Measurements from ENCODE around the gene RIPPLY3. TPM values are rescaled to one million over a fixed set of nuclear protein-coding genes. Genes with fewer than 3 reads are reported as not detected.

The RIPPLY3 gene
- polyA plus RNA-seq (2013, experiment 1 of 2), result 0.51 TPM
- 0.55 TPM for polyA plus RNA-seq (2013, experiment 2 of 2)

- Histone ChIP-seq H3K4me3 (ENCODE audit: low read length) (peak within 1 kb of the TSS; percentile 38), H3K4me1 (ENCODE audit: control insufficient read depth, low read depth, low read length) (no peaks in the 10 kb centered on the region), H3K56ac (ENCODE audit: low read length) (peak within 1 kb of the TSS; percentile 74), H3K9ac (ENCODE audit: low read length) (peak within 1 kb of the TSS; percentile 66), H3K27ac (ENCODE audit: low read depth, low read length) (no peak within 1 kb of the TSS), H3K4ac (ENCODE audit: low read depth, low read length) (peak within 1 kb of the TSS; percentile 27), H3K23ac (ENCODE audit: low read length) (no peak within 1 kb of the TSS), H3K36me3 (ENCODE audit: control insufficient read depth, insufficient read depth, low read length) (no peaks in the 10 kb centered on the region), H3K27me3 (ENCODE audit: insufficient read depth, low read length, poor library complexity) (peaks cover 5% of the 10 kb centered on the region), H4K5ac (ENCODE audit: low read length) (no peak within 1 kb of the TSS), H3K79me1 (ENCODE audit: low read length) (no peaks in the 10 kb centered on the region), H2AK5ac (ENCODE audit: low read length) (no peak within 1 kb of the TSS), H4K8ac (ENCODE audit: low read depth, low read length) (no peak within 1 kb of the TSS), H3K79me2 (ENCODE audit: control insufficient read depth, insufficient read depth, low read length) (no peaks in the 10 kb centered on the region), H2BK5ac (ENCODE audit: low read length) (no peak within 1 kb of the TSS), H3K18ac (ENCODE audit: low read length) (peak within 1 kb of the TSS; percentile 71), H2BK120ac (ENCODE audit: low read depth, low read length) (no peak within 1 kb of the TSS), H2BK15ac (replicated peaks; ENCODE audit: low read depth) (no peak within 1 kb of the TSS), H3K4me2 (ENCODE audit: low read length) (peak within 1 kb of the TSS; percentile 89)
- DNase-seq, result peak; percentile 54
- no CpG with 5 or more reads among the region's 87 CpGs for WGBS (ENCODE audit: extremely low coverage, insufficient coverage, low lambda C conversion rate)
Observed at GRCh38 chr21:37006486-37007291, at the start of gene RIPPLY3. Gene RIPPLY3 (plus strand): TSS chr21:37006702. CDS start chr21:37006773, 71 bp downstream.

- Histone ChIP-seq H3K56ac (ENCODE audit: low read length) (no peak overlapping the region), H3K36me3 (ENCODE audit: control insufficient read depth, insufficient read depth, low read length) (no peaks in the 10 kb centered on the region), H3K27me3 (ENCODE audit: insufficient read depth, low read length, poor library complexity) (no peaks in the 10 kb centered on the region), H3K18ac (ENCODE audit: low read length) (no peak overlapping the region), H3K27ac (ENCODE audit: low read depth, low read length) (no peak overlapping the region), H3K4ac (ENCODE audit: low read depth, low read length) (no peak overlapping the region), H3K4me3 (ENCODE audit: low read length) (no peak overlapping the region), H2BK15ac (replicated peaks; ENCODE audit: low read depth) (no peak overlapping the region), H3K4me1 (ENCODE audit: control insufficient read depth, low read depth, low read length) (no peaks in the 10 kb centered on the region), H4K8ac (ENCODE audit: low read depth, low read length) (no peak overlapping the region), H3K9ac (ENCODE audit: low read length) (no peak overlapping the region), H2BK5ac (ENCODE audit: low read length) (no peak overlapping the region), H4K5ac (ENCODE audit: low read length) (no peak overlapping the region), H3K79me1 (ENCODE audit: low read length) (no peaks in the 10 kb centered on the region), H3K4me2 (ENCODE audit: low read length) (no peak overlapping the region), H3K23ac (ENCODE audit: low read length) (no peak overlapping the region), H2BK120ac (ENCODE audit: low read depth, low read length) (no peak overlapping the region), H3K79me2 (ENCODE audit: control insufficient read depth, insufficient read depth, low read length) (no peaks in the 10 kb centered on the region), H2AK5ac (ENCODE audit: low read length) (no peak overlapping the region)
- no CpG with 5 or more reads among the region's 17 CpGs for WGBS (ENCODE audit: extremely low coverage, insufficient coverage, low lambda C conversion rate)
- peak; percentile 55 for DNase-seq
Observed at GRCh38 chr21:36959020-36959835, 47.3 kb upstream of the RIPPLY3 start.

- H3K23ac ChIP-seq (ENCODE audit: low read length), result no peak overlapping the region
- H3K4me1 ChIP-seq (ENCODE audit: control insufficient read depth, low read depth, low read length), result peaks cover 5% of the 10 kb centered on the region
- H3K36me3 ChIP-seq (ENCODE audit: control insufficient read depth, insufficient read depth, low read length), result no peaks in the 10 kb centered on the region
- no peaks in the 10 kb centered on the region for H3K27me3 ChIP-seq (ENCODE audit: insufficient read depth, low read length, poor library complexity)
- H3K4me3 ChIP-seq (ENCODE audit: low read length), result no peak overlapping the region
- H2BK15ac ChIP-seq (replicated peaks; ENCODE audit: low read depth), result no peak overlapping the region
- H3K56ac ChIP-seq (ENCODE audit: low read length), result no peak overlapping the region
- H4K8ac ChIP-seq (ENCODE audit: low read depth, low read length), result no peak overlapping the region
- no peak for DNase-seq
- H4K5ac ChIP-seq (ENCODE audit: low read length), result no peak overlapping the region
- no peak overlapping the region for H3K4ac ChIP-seq (ENCODE audit: low read depth, low read length)
- no CpG with 5 or more reads among the region's 8 CpGs for WGBS (ENCODE audit: extremely low coverage, insufficient coverage, low lambda C conversion rate)
- H3K9ac ChIP-seq (ENCODE audit: low read length), result no peak overlapping the region
- H3K79me1 ChIP-seq (ENCODE audit: low read length), result no peaks in the 10 kb centered on the region
- H3K4me2 ChIP-seq (ENCODE audit: low read length), result no peak overlapping the region
- H3K18ac ChIP-seq (ENCODE audit: low read length), result no peak overlapping the region
- H2AK5ac ChIP-seq (ENCODE audit: low read length), result no peak overlapping the region
- no peaks in the 10 kb centered on the region for H3K79me2 ChIP-seq (ENCODE audit: control insufficient read depth, insufficient read depth, low read length)
- H2BK120ac ChIP-seq (ENCODE audit: low read depth, low read length), result no peak overlapping the region
- no peak overlapping the region for H3K27ac ChIP-seq (ENCODE audit: low read depth, low read length)
- H2BK5ac ChIP-seq (ENCODE audit: low read length), result no peak overlapping the region
Observed at GRCh38 chr21:36960676-36961284, 45.7 kb upstream of the RIPPLY3 start.

- H2AK5ac ChIP-seq (ENCODE audit: low read length), result no peak overlapping the region
- peaks cover 6% of the 10 kb centered on the region for H3K4me1 ChIP-seq (ENCODE audit: control insufficient read depth, low read depth, low read length)
- no peak overlapping the region for H3K4me3 ChIP-seq (ENCODE audit: low read length)
Observed at GRCh38 chr21:36962098-36962780, 44.3 kb upstream of the RIPPLY3 start.

GRCh38 chr21:36964398-36964797, 42.1 kb upstream of the RIPPLY3 start:
- Histone ChIP-seq H2AK5ac (ENCODE audit: low read length) (no peak overlapping the region), H3K9ac (ENCODE audit: low read length) (no peak overlapping the region), H3K79me1 (ENCODE audit: low read length) (no peaks in the 10 kb centered on the region)

More at GRCh38 chr21:36962098-36962780, 44.3 kb upstream of the RIPPLY3 start:
- Histone ChIP-seq H3K56ac (ENCODE audit: low read length) (no peak overlapping the region), H3K4me2 (ENCODE audit: low read length) (no peak overlapping the region), H3K18ac (ENCODE audit: low read length) (no peak overlapping the region), H3K23ac (ENCODE audit: low read length) (no peak overlapping the region), H2BK5ac (ENCODE audit: low read length) (no peak overlapping the region), H3K27ac (ENCODE audit: low read depth, low read length) (no peak overlapping the region), H4K8ac (ENCODE audit: low read depth, low read length) (no peak overlapping the region), H3K36me3 (ENCODE audit: control insufficient read depth, insufficient read depth, low read length) (no peaks in the 10 kb centered on the region), H3K4ac (ENCODE audit: low read depth, low read length) (no peak overlapping the region), H4K5ac (ENCODE audit: low read length) (no peak overlapping the region), H3K9ac (ENCODE audit: low read length) (no peak overlapping the region), H3K27me3 (ENCODE audit: insufficient read depth, low read length, poor library complexity) (no peaks in the 10 kb centered on the region), H2BK15ac (replicated peaks; ENCODE audit: low read depth) (no peak overlapping the region), H3K79me2 (ENCODE audit: control insufficient read depth, insufficient read depth, low read length) (no peaks in the 10 kb centered on the region), H2BK120ac (ENCODE audit: low read depth, low read length) (no peak overlapping the region), H3K79me1 (ENCODE audit: low read length) (no peaks in the 10 kb centered on the region)
- DNase-seq, result no peak
- WGBS (ENCODE audit: extremely low coverage, insufficient coverage, low lambda C conversion rate), result no CpG with 5 or more reads among the region's 11 CpGs

More at GRCh38 chr21:36964398-36964797, 42.1 kb upstream of the RIPPLY3 start:
- Histone ChIP-seq H3K4me2 (ENCODE audit: low read length) (no peak overlapping the region), H2BK5ac (ENCODE audit: low read length) (no peak overlapping the region), H3K4me3 (ENCODE audit: low read length) (no peak overlapping the region), H3K4me1 (ENCODE audit: control insufficient read depth, low read depth, low read length) (peaks cover 7% of the 10 kb centered on the region), H3K27me3 (ENCODE audit: insufficient read depth, low read length, poor library complexity) (no peaks in the 10 kb centered on the region), H3K56ac (ENCODE audit: low read length) (no peak overlapping the region), H3K23ac (ENCODE audit: low read length) (no peak overlapping the region), H4K5ac (ENCODE audit: low read length) (no peak overlapping the region), H3K36me3 (ENCODE audit: control insufficient read depth, insufficient read depth, low read length) (no peaks in the 10 kb centered on the region), H3K4ac (ENCODE audit: low read depth, low read length) (no peak overlapping the region), H2BK120ac (ENCODE audit: low read depth, low read length) (no peak overlapping the region), H2BK15ac (replicated peaks; ENCODE audit: low read depth) (no peak overlapping the region), H3K27ac (ENCODE audit: low read depth, low read length) (no peak overlapping the region), H3K79me2 (ENCODE audit: control insufficient read depth, insufficient read depth, low read length) (no peaks in the 10 kb centered on the region), H4K8ac (ENCODE audit: low read depth, low read length) (no peak overlapping the region), H3K18ac (ENCODE audit: low read length) (no peak overlapping the region)
- WGBS (ENCODE audit: extremely low coverage, insufficient coverage, low lambda C conversion rate), result no CpG with 5 or more reads among the region's 4 CpGs
- DNase-seq, result no peak

Measured in mesendoderm (in vitro differentiated cells).